ENCODE data around the gene KIF2A.

DNA sequence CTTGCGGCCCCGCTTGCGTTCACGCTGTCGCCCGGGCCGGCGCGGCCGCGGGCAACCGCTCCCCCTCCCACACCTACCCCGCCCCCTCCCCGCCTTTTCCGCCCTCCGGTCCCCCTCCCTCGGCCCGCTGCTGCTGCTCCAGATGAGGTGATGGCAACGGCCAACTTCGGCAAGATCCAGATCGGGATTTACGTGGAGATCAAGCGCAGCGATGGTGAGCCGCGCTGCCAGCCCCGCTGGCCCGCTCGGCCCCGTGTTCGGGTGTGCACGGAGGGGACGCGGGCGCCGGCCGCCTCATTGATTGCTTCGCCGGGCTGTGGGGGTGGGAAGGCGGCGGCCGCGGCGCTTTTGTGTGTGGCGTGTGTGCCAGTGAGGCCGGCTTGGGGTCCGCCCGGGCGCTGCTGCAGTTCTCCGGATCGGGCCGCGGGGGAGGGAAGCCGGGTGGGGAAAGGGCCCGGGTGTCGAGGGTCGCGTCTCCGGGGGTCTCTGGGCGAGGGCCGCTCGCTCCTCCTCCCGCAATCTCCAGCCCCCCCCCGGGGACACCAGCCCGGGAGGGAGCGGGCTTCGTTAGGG, 403 bp downstream of the KIF2A start:
- TF ChIP-seq, protein P1, sequence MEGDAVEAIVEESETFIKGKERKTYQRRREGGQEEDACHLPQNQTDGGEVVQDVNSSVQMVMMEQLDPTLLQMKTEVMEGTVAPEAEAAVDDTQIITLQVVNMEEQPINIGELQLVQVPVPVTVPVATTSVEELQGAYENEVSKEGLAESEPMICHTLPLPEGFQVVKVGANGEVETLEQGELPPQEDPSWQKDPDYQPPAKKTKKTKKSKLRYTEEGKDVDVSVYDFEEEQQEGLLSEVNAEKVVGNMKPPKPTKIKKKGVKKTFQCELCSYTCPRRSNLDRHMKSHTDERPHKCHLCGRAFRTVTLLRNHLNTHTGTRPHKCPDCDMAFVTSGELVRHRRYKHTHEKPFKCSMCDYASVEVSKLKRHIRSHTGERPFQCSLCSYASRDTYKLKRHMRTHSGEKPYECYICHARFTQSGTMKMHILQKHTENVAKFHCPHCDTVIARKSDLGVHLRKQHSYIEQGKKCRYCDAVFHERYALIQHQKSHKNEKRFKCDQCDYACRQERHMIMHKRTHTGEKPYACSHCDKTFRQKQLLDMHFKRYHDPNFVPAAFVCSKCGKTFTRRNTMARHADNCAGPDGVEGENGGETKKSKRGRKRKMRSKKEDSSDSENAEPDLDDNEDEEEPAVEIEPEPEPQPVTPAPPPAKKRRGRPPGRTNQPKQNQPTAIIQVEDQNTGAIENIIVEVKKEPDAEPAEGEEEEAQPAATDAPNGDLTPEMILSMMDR (IDR thresholded peaks at IDR 0.05; ENCODE audit: borderline replicate concordance, extremely low read depth, low read length, poor library complexity, severe bottlenecking): no peak
- TF ChIP-seq EZH2 (IDR thresholded peaks at IDR 0.05; ENCODE audit: borderline replicate concordance, low read depth, low read length, severe bottlenecking): no peak
